ENCODE measurements around the gene UQCC2. TPM values are rescaled to one million over a fixed set of nuclear protein-coding genes. Genes with fewer than 3 reads are reported as not detected.

UQCC2 gene
- total RNA-seq, 1 donor from 2014 or later = 39.6 TPM

DNA sequence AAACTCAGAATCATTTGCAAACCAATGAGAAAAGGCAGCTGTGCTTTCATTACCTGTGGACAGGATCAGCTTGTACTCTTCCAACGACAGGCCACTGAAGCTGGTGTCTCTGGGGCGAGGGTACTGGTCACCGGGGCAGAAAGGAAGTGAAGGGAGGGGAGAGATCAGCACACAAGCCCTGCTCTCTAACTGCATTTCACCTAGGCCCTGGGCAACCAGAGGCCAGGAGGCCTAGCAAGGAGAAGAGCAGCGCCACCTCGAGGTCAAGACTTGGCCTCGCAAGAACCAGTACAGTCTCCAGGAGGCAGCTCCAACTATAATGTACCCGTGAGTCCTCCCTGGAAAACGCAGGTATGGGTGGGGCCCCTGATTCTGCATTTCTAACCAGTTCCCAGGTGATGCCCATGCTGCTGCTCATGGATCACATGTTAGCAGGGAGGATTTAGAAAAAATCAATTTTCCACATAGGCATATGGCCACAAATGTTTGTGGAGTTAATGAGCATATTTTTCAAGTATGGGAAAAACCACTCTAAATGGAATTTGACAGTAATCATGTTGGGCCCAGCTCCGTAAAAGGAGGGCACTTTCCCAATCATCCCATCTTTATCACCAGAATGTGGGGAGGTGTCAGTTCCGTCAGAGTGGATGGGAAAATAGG is 11.0 kb downstream of the UQCC2 start:
- H3K9me3 ChIP-seq = no peaks in the 10 kb centered on the region
- ATAC-seq (peak; percentile 75 to 76), DNase-seq (peak; percentile 79)
- peaks cover 30% of the 10 kb centered on the region for H3K4me1 ChIP-seq
- TF ChIP-seq, protein P1, sequence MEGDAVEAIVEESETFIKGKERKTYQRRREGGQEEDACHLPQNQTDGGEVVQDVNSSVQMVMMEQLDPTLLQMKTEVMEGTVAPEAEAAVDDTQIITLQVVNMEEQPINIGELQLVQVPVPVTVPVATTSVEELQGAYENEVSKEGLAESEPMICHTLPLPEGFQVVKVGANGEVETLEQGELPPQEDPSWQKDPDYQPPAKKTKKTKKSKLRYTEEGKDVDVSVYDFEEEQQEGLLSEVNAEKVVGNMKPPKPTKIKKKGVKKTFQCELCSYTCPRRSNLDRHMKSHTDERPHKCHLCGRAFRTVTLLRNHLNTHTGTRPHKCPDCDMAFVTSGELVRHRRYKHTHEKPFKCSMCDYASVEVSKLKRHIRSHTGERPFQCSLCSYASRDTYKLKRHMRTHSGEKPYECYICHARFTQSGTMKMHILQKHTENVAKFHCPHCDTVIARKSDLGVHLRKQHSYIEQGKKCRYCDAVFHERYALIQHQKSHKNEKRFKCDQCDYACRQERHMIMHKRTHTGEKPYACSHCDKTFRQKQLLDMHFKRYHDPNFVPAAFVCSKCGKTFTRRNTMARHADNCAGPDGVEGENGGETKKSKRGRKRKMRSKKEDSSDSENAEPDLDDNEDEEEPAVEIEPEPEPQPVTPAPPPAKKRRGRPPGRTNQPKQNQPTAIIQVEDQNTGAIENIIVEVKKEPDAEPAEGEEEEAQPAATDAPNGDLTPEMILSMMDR (IDR thresholded peaks at IDR 0.05) = peak; percentile 71
- no peak overlapping the region for H3K4me3 ChIP-seq
- no peak overlapping the region for H3K27ac ChIP-seq
- peaks cover 36% of the 10 kb centered on the region for H3K36me3 ChIP-seq
- intact Hi-C loops (cut with DNase I) = no loop called here
- H3K27me3 ChIP-seq (ENCODE audit: low read depth) = no peaks in the 10 kb centered on the region

DNA sequence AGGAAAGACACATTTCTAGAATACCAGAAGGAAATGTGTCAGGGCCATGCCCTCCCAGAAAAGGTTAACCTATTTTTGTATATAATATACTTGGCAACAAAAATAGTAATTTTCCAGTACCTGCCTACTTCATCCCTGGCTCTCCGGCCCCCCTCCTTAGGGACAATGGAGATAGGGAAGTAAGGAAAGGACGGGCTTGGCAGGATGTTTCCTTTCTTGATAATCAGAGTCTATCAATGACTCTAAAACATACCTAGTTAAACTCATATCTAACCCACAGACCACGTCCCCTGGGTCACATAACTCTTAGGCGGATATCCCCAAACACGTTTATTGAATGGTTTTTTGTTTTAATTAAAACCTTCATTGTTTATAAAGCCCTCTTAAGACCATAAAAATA is 11.8 kb downstream of the UQCC2 start:
- intact Hi-C loops (cut with DNase I) = loop anchor here (10.0 kb wide), 1 partner anchor 115 kb away; the partner anchor contains the start of gene BAK1
- DNase-seq (no peak), ATAC-seq (no peak)
- H3K4me3 ChIP-seq = no peak overlapping the region
- H3K4me1 ChIP-seq = peaks cover 38% of the 10 kb centered on the region
- peaks cover 44% of the 10 kb centered on the region for H3K36me3 ChIP-seq
- TF ChIP-seq, protein P1 (IDR thresholded peaks at IDR 0.05) = no peak
- no peaks in the 10 kb centered on the region for H3K27me3 ChIP-seq (ENCODE audit: low read depth)
- no peak overlapping the region for H3K27ac ChIP-seq
- no peaks in the 10 kb centered on the region for H3K9me3 ChIP-seq

DNA sequence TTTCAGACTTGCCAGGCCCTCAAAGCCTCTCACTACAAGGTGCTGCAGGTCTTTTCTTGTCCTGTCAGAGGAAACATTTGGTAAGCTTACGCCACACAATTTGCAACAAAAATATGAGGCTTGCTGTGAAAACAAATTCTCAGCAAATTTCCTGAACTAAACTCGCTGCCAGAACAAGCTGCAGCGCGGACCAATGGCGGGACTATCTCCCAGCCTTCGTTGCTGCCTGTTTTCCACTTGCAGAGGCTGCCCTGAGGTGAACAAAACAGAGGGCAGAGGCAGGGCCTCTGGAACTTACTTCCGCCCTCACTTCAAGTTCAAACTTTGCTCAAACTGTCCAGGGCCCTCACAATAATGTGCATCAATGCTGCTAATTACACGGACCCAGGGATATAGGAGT is 12.4 kb downstream of the UQCC2 start:
- TF ChIP-seq, protein P1 (IDR thresholded peaks at IDR 0.05) = no peak
- Histone ChIP-seq H3K4me3 (no peak overlapping the region), H3K4me1 (peaks cover 44% of the 10 kb centered on the region), H3K27me3 (ENCODE audit: low read depth) (no peaks in the 10 kb centered on the region), H3K9me3 (no peaks in the 10 kb centered on the region), H3K36me3 (peaks cover 49% of the 10 kb centered on the region), H3K27ac (no peak overlapping the region)
- ATAC-seq (no peak), DNase-seq (peak; percentile 39)
- intact Hi-C loops (cut with DNase I) = loop anchor here (10.0 kb wide), 1 partner anchor 114 kb away; the partner anchor contains the start of gene BAK1

DNA sequence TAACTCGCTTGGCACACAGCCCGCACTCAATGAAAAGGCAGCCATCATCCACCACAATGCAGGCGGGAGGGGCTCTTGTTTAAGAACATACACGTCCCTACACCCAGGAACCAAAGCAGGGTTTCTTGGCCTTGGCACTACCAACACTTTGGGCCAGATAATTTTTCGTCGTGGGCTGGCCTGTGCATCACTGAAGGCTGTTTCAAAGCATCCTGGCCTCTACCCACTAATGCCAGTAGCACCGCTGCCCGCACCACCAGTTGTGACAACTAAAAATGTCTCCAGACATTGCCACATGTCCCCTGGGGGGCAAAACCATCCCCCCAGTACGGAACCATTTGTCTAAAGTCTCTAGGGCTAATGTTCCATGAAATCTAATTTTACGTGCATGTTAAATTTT is 13.0 kb downstream of the UQCC2 start:
- peak; percentile 34 for DNase-seq
- H3K27ac ChIP-seq = no peak overlapping the region
- intact Hi-C loops (cut with DNase I) = loop anchor here (10.0 kb wide), 1 partner anchor 114 kb away; the partner anchor contains the start of gene BAK1

DNA sequence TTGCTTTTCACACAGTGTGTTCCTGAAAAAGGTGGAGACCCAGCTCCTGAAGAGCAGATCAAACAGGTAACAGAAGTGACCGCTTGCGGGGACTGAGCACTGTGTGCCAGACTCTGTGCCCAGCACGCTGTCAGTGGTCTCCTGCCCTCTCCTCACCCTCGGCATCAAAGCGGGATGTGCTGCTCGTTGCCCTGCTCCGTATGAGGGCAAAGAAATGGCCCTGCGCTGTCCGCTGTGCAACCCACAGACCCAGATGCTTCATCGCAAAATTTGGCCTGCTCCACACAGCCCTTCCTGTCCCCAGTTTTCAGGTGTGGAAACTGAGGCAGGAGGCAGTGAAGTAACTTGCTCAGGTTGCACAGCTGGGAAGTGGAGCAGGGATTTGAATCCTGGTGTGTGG is 13.7 kb downstream of the UQCC2 start:
- H3K4me3 ChIP-seq = no peak overlapping the region
- peak overlapping the region; percentile 25 for H3K27ac ChIP-seq
- peaks cover 57% of the 10 kb centered on the region for H3K4me1 ChIP-seq
- intact Hi-C loops (cut with DNase I) = loop anchor here (10.0 kb wide), 1 partner anchor 113 kb away; the partner anchor contains the start of gene BAK1
- TF ChIP-seq, protein P1 (IDR thresholded peaks at IDR 0.05) = no peak
- H3K9me3 ChIP-seq = no peaks in the 10 kb centered on the region
- peak; percentile 38 for DNase-seq
- H3K36me3 ChIP-seq = peaks cover 62% of the 10 kb centered on the region
- no peaks in the 10 kb centered on the region for H3K27me3 ChIP-seq (ENCODE audit: low read depth)
- no peak for ATAC-seq

More for the DNA sequence above, 13.0 kb downstream of the UQCC2 start:
- H3K9me3 ChIP-seq = no peaks in the 10 kb centered on the region
- TF ChIP-seq, protein P1 (IDR thresholded peaks at IDR 0.05) = no peak
- no peak overlapping the region for H3K4me3 ChIP-seq
- H3K36me3 ChIP-seq = peaks cover 55% of the 10 kb centered on the region
- ATAC-seq = no peak
- peaks cover 51% of the 10 kb centered on the region for H3K4me1 ChIP-seq
- H3K27me3 ChIP-seq (ENCODE audit: low read depth) = no peaks in the 10 kb centered on the region

Measured in lower lobe of right lung (tissue), 2 donors.